Panc1 (cell line): ENCODE data around the gene STX12. TPM values are rescaled to one million over a fixed set of nuclear protein-coding genes. Genes with fewer than 3 reads are reported as not detected.

Experiments used
- ATAC-seq: fragments of 200-7000 bp; cut with Tn5 transposase; 2 replicates; pipeline ENCODE4 v1.9.1; 2020; ENCODE audit warnings: mild to moderate bottlenecking, moderate library complexity
- BruUV-seq: library from RNA; stranded (reverse); fragments of 400-500 nt; replicated peaks from 2 replicates; lab custom pipeline; 2021; lab: Mats Ljungman, UMichigan
- CTCF ChIA-PET: fragments of 300-600 bp; sonication (Branson Sonifier 250); formaldehyde crosslinking; loops from one replicate; lab custom pipeline; 2022; ENCODE audit warnings: antibody characterized with exemption; lab: Charles Lee
- POLR2A ChIA-PET: fragments of 300-600 bp; sonication (Branson Sonifier 250); formaldehyde crosslinking; loops from one replicate; lab custom pipeline; 2022; ENCODE audit warnings: antibody characterized with exemption; lab: Charles Lee
- DNase-seq: peaks from one replicate; pipeline ENCODE4 v3.0.0-alpha.2; 2010; ENCODE audit warnings: low read depth, low spot score
- H3K27ac ChIP-seq: 2 replicates; pipeline ENCODE4 v1.5.1; 2011; ENCODE audit warnings: mild to moderate bottlenecking, low read length, inconsistent platforms
- H3K27me3 ChIP-seq: fragments of 200-500 bp; sonication (Bioruptor generic); 2 replicates; pipeline ENCODE4 v1.6.0; 2014; ENCODE audit warnings: low read length, inconsistent platforms; ENCODE audit not compliant: control insufficient read depth, insufficient read depth
- H3K36me3 ChIP-seq: fragments of 200-500 bp; sonication (Bioruptor generic); 2 replicates; pipeline ENCODE4 v1.5.1; 2014; ENCODE audit warnings: inconsistent platforms, mild to moderate bottlenecking, low read length, moderate library complexity; ENCODE audit not compliant: control insufficient read depth, insufficient read depth
- H3K4me1 ChIP-seq: 2 replicates; pipeline ENCODE4 v1.5.1; 2011; ENCODE audit warnings: inconsistent platforms, mild to moderate bottlenecking, low read length, moderate library complexity; ENCODE audit not compliant: control insufficient read depth, insufficient read depth
- H3K4me3 ChIP-seq, 2 experiments: 2 replicates each; pipeline ENCODE4 v1.5.1; 2011 to 2012; ENCODE audit warnings: low read depth in 2 of 2, low read length in 2 of 2, mild to moderate bottlenecking in 2 of 2, inconsistent platforms in 1 of 2, moderate library complexity in 1 of 2
- H3K9me3 ChIP-seq: fragments of 200-500 bp; sonication (Bioruptor generic); 2 replicates; pipeline ENCODE4 v1.5.1; 2014; ENCODE audit warnings: low read depth, mild to moderate bottlenecking, inconsistent platforms, low read length, moderate library complexity; ENCODE audit not compliant: control insufficient read depth, insufficient read depth
- POLR2AphosphoS5 ChIP-seq: IDR thresholded peaks from 2 replicates; pipeline ENCODE4 v1.6.1; 2012; ENCODE audit warnings: mild to moderate bottlenecking, low read depth, low read length, moderate library complexity
- SIN3A ChIP-seq: IDR thresholded peaks from 2 replicates; pipeline ENCODE4 v1.6.1; 2012; ENCODE audit warnings: low read depth, mild to moderate bottlenecking, low read length, moderate library complexity, borderline replicate concordance; ENCODE audit not compliant: insufficient read depth
- TCF7L2 ChIP-seq: IDR thresholded peaks from 2 replicates; pipeline ENCODE4 v1.6.1; 2011; ENCODE audit warnings: mild to moderate bottlenecking, low read depth, low read length, inconsistent platforms
- in situ Hi-C: cut with HindIII; loops from 2 replicates; pipeline ENCODE4 v1.10.0; 2016; ENCODE audit warnings: low sequenced_read_pairs, low pct_unique_long_range_greater_than_20kb
- intact Hi-C: fragments of 100-400 bp; cut with micrococcal nuclease; formaldehyde crosslinking; loops from one replicate; pipeline ENCODE4 v1.10.0; 2022; ENCODE audit not compliant: unreplicated experiment
- total RNA-seq: library from RNA; stranded (reverse); gene quantifications from one replicate; pipeline ENCODE4 v1.2.1, GENCODE V29; 2021; ENCODE audit not compliant: unreplicated experiment
- TF ChIP-seq, protein P1 (sequence below): fragments of 450-650 bp; IDR thresholded peaks from 2 replicates; pipeline ENCODE4 v1.5.1; 2017; ENCODE audit warnings: mild to moderate bottlenecking
- TF ChIP-seq, protein P2 (sequence below), 2 experiments: IDR thresholded peaks; 2 replicates each; pipeline ENCODE4 v1.6.1; 2011 to 2012; ENCODE audit warnings: low read depth in 2 of 2, control low read depth in 1 of 2, low read length in 1 of 2, mild to moderate bottlenecking in 1 of 2, moderate library complexity in 1 of 2; ENCODE audit not compliant: insufficient read depth in 1 of 2

STX12 gene
- total RNA-seq, 1 experiment from 2014 or later, result 25.3 TPM

- BruUV-seq, result no TSS peak
- DNase-seq, result no peak
- peaks cover 22% of the 10 kb centered on the region for H3K36me3 ChIP-seq
- H3K27me3 ChIP-seq, result no peaks in the 10 kb centered on the region
- no peak overlapping the region for H3K4me3 ChIP-seq
- in situ Hi-C loops, result no loop called here
- ChIA-PET POLR2A (no interaction called here), CTCF (no interaction called here)
- no peaks in the 10 kb centered on the region for H3K9me3 ChIP-seq
- no peak overlapping the region for H3K27ac ChIP-seq
- H3K4me1 ChIP-seq, result peaks cover 13% of the 10 kb centered on the region; the same call in 1 of the 2 replicates
- intact Hi-C loops, result no loop called here
- TF ChIP-seq POLR2AphosphoS5, result no peak
- TF ChIP-seq TCF7L2, result no peak
- TF ChIP-seq, protein P1, sequence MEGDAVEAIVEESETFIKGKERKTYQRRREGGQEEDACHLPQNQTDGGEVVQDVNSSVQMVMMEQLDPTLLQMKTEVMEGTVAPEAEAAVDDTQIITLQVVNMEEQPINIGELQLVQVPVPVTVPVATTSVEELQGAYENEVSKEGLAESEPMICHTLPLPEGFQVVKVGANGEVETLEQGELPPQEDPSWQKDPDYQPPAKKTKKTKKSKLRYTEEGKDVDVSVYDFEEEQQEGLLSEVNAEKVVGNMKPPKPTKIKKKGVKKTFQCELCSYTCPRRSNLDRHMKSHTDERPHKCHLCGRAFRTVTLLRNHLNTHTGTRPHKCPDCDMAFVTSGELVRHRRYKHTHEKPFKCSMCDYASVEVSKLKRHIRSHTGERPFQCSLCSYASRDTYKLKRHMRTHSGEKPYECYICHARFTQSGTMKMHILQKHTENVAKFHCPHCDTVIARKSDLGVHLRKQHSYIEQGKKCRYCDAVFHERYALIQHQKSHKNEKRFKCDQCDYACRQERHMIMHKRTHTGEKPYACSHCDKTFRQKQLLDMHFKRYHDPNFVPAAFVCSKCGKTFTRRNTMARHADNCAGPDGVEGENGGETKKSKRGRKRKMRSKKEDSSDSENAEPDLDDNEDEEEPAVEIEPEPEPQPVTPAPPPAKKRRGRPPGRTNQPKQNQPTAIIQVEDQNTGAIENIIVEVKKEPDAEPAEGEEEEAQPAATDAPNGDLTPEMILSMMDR, result no peak
- TF ChIP-seq, protein P2, sequence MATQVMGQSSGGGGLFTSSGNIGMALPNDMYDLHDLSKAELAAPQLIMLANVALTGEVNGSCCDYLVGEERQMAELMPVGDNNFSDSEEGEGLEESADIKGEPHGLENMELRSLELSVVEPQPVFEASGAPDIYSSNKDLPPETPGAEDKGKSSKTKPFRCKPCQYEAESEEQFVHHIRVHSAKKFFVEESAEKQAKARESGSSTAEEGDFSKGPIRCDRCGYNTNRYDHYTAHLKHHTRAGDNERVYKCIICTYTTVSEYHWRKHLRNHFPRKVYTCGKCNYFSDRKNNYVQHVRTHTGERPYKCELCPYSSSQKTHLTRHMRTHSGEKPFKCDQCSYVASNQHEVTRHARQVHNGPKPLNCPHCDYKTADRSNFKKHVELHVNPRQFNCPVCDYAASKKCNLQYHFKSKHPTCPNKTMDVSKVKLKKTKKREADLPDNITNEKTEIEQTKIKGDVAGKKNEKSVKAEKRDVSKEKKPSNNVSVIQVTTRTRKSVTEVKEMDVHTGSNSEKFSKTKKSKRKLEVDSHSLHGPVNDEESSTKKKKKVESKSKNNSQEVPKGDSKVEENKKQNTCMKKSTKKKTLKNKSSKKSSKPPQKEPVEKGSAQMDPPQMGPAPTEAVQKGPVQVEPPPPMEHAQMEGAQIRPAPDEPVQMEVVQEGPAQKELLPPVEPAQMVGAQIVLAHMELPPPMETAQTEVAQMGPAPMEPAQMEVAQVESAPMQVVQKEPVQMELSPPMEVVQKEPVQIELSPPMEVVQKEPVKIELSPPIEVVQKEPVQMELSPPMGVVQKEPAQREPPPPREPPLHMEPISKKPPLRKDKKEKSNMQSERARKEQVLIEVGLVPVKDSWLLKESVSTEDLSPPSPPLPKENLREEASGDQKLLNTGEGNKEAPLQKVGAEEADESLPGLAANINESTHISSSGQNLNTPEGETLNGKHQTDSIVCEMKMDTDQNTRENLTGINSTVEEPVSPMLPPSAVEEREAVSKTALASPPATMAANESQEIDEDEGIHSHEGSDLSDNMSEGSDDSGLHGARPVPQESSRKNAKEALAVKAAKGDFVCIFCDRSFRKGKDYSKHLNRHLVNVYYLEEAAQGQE (IDR thresholded peaks at IDR 0.05; ENCODE audit: insufficient read depth in 1 of 2, low read depth in 2 of 2, low read length in 1 of 2), result no peak
- TF ChIP-seq SIN3A, result no peak
- ATAC-seq, result no peak
Observed at GRCh38 chr1:27832762-27833161, 59.7 kb downstream of the STX12 start.

DNA sequence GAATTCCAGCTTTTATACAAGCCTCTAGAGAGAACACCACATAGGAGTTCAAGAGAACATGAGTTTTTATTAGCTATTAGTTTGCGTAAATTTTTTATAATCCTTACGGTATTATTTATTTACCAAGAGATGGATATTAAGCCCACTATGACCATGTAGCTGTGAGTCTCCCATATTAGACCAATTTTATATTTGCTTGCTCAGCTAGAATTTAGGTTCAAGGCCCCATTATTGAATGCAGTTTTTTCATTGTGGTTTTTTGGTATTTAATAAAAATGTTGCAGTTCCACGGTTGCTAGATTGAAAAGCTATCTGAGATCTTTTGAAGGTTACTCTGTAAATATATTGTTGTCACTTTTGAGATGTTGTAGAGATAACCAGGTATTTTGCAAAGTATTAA lies 60.5 kb downstream of the STX12 start:
- ATAC-seq, result no peak
- Histone ChIP-seq H3K9me3 (no peaks in the 10 kb centered on the region), H3K27ac (no peak overlapping the region), H3K27me3 (no peaks in the 10 kb centered on the region), H3K4me1 (peaks cover 13% of the 10 kb centered on the region; the same call in 1 of the 2 replicates), H3K4me3 (no peak overlapping the region), H3K36me3 (peaks cover 23% of the 10 kb centered on the region)
- intact Hi-C loops, result no loop called here
- in situ Hi-C loops, result no loop called here
- TF ChIP-seq TCF7L2 (no peak), POLR2AphosphoS5 (no peak), SIN3A (no peak)
- TF ChIP-seq, protein P2 (IDR thresholded peaks at IDR 0.05; ENCODE audit: insufficient read depth in 1 of 2, low read depth in 2 of 2, low read length in 1 of 2), result no peak
- TF ChIP-seq, protein P1, result no peak
- no TSS peak for BruUV-seq
- ChIA-PET POLR2A (no interaction called here), CTCF (no interaction called here)
- DNase-seq, result no peak
